SK-N-SH (cell line): Measurements from ENCODE around the gene ME3. TPM values are rescaled to one million over a fixed set of nuclear protein-coding genes. Genes with fewer than 3 reads are reported as not detected.

Experiments used
- CTCF ChIA-PET: fragments of 300-600, 350-600 bp; formaldehyde crosslinking; extraction: SDS; loops from one replicate; lab custom pipeline; 2021; lab: Yijun Ruan, JAX
- POLR2A ChIA-PET: fragments of 350-600 bp; sonication (Branson Sonifier 250); formaldehyde crosslinking; extraction: SDS; loops from one replicate; lab custom pipeline; 2020; ENCODE audit warnings: antibody characterized with exemption, inconsistent platforms; lab: Yijun Ruan, JAX
- DNase-seq: peaks from one replicate; pipeline ENCODE4 v3.0.0; 2012
- H2AFZ ChIP-seq: fragments of 200-600 bp; sonication (generic); 2 replicates; pipeline ENCODE4 v1.8.1; 2016; ENCODE audit warnings: antibody characterized with exemption, mild to moderate bottlenecking, low read depth
- H3F3A ChIP-seq: fragments of 200-600 bp; sonication (generic); replicated peaks from 2 replicates; pipeline ENCODE3; 2016; ENCODE audit warnings: antibody characterized with exemption, mild to moderate bottlenecking; ENCODE audit not compliant: insufficient read depth
- H3K27ac ChIP-seq, 2 experiments: fragments of 200-500 bp in 1 of 2; fragments of 200-600 bp in 1 of 2; sonication (Bioruptor generic) in 1 of 2; sonication (generic), shearing (Covaris generic) in 1 of 2; 2 replicates each; pipeline versions ENCODE4 v1.5.1 to v1.6.1; 2014 to 2016; ENCODE audit warnings: low read depth in 2 of 2, inconsistent platforms in 1 of 2, low read length in 1 of 2, mild to moderate bottlenecking in 1 of 2, mixed read lengths in 1 of 2
- H3K27me3 ChIP-seq: fragments of 200-600 bp; sonication (generic), shearing (Covaris generic); 2 replicates; pipeline ENCODE4 v1.6.1; 2016; ENCODE audit warnings: mixed run types; ENCODE audit not compliant: insufficient read depth
- H3K36me3 ChIP-seq, 2 experiments: fragments of 200-500 bp in 1 of 2; fragments of 200-600 bp in 1 of 2; sonication (Bioruptor generic) in 1 of 2; sonication (generic) in 1 of 2; replicated peaks in 1 of 2; 2 replicates each; pipeline versions ENCODE3 to v1.5.1; 2014 to 2016; ENCODE audit warnings: low read length in 1 of 2, mild to moderate bottlenecking in 1 of 2; ENCODE audit not compliant: insufficient read depth in 2 of 2, control insufficient read depth in 1 of 2
- H3K4me1 ChIP-seq, 2 experiments: fragments of 200-500 bp in 1 of 2; fragments of 200-600 bp in 1 of 2; sonication (Bioruptor generic) in 1 of 2; sonication (generic), shearing (Covaris generic) in 1 of 2; 2 replicates each; pipeline versions ENCODE4 v1.5.1 to v1.6.1; 2014 to 2016; ENCODE audit warnings: low read depth in 1 of 2, low read length in 1 of 2, mixed run types in 1 of 2; ENCODE audit not compliant: insufficient read depth in 2 of 2, control insufficient read depth in 1 of 2
- H3K4me2 ChIP-seq: fragments of 200-600 bp; sonication (generic), shearing (Covaris generic); 2 replicates; pipeline ENCODE4 v1.6.1; 2017; ENCODE audit warnings: mixed run types
- H3K4me3 ChIP-seq, 2 experiments: fragments of 200-500 bp in 1 of 2; fragments of 200-600 bp in 1 of 2; sonication (Bioruptor generic) in 1 of 2; sonication (generic), shearing (Covaris generic) in 1 of 2; 2 replicates each; pipeline versions ENCODE4 v1.5.1 to v1.8.1; 2014 to 2016; ENCODE audit warnings: low read depth in 2 of 2, inconsistent platforms in 1 of 2, low read length in 1 of 2, mild to moderate bottlenecking in 1 of 2, mixed read lengths in 1 of 2, moderate library complexity in 1 of 2
- H3K79me2 ChIP-seq: fragments of 200-600 bp; sonication (generic); 2 replicates; pipeline ENCODE4 v1.8.1; 2017; ENCODE audit warnings: mild to moderate bottlenecking; ENCODE audit not compliant: insufficient read depth
- H3K9ac ChIP-seq: fragments of 200-600 bp; sonication (generic); 2 replicates; pipeline ENCODE4 v1.6.1; 2017; ENCODE audit warnings: mixed run types
- H3K9me2 ChIP-seq: fragments of 200-600 bp; sonication (generic); 2 replicates; pipeline ENCODE4 v1.6.1; 2017; ENCODE audit warnings: mixed run types
- H3K9me3 ChIP-seq: fragments of 200-600 bp; sonication (generic); 2 replicates; pipeline ENCODE4 v1.6.1; 2017; ENCODE audit warnings: mixed run types, mild to moderate bottlenecking, moderate library complexity
- H4K20me1 ChIP-seq: fragments of 200-600 bp; sonication (generic); 2 replicates; pipeline ENCODE4 v1.6.1; 2017; ENCODE audit warnings: mild to moderate bottlenecking, mixed run types; ENCODE audit not compliant: insufficient read depth
- EP300 ChIP-seq, 2 experiments: IDR thresholded peaks; 2 replicates each; pipeline versions ENCODE4 v1.4.0 to v1.6.1; 2012; ENCODE audit warnings: borderline replicate concordance in 1 of 2, low read depth in 1 of 2, low read length in 1 of 2
- EZH2phosphoT487 ChIP-seq: fragments of 200-600 bp; sonication (generic); IDR thresholded peaks from 2 replicates; pipeline ENCODE4 v1.6.1; 2017; ENCODE audit warnings: low read depth, mixed run types, mild to moderate bottlenecking, antibody characterized with exemption, moderate library complexity, borderline replicate concordance
- FOXJ3 ChIP-seq: sonication (generic); formaldehyde crosslinking; IDR thresholded peaks from 2 replicates; pipeline ENCODE4 v1.5.1; 2020; ENCODE audit warnings: mild to moderate bottlenecking, missing genetic modification reagents
- GABPA ChIP-seq: IDR thresholded peaks from 2 replicates; pipeline ENCODE4 v1.4.0; 2012; ENCODE audit warnings: low read depth, mild to moderate bottlenecking
- JUND ChIP-seq: IDR thresholded peaks from 2 replicates; pipeline ENCODE4 v1.4.0; 2012
- MEF2A ChIP-seq: IDR thresholded peaks from 2 replicates; pipeline ENCODE4 v1.4.0; 2012; ENCODE audit warnings: low read depth, borderline replicate concordance
- NRF1 ChIP-seq: IDR thresholded peaks from 2 replicates; pipeline ENCODE4 v1.6.1; 2012; ENCODE audit warnings: low read depth, mild to moderate bottlenecking, low read length
- POLR2AphosphoS5 ChIP-seq: IDR thresholded peaks from 2 replicates; pipeline ENCODE4 v1.6.1; 2012; ENCODE audit warnings: low read depth, low read length
- RAD21 ChIP-seq: IDR thresholded peaks from 2 replicates; pipeline ENCODE4 v1.6.1; 2012; ENCODE audit warnings: mild to moderate bottlenecking, low read length
- RCOR1 ChIP-seq: fragments of 150-350 bp; IDR thresholded peaks from 2 replicates; pipeline ENCODE4 v1.6.1; 2017; ENCODE audit warnings: antibody characterized with exemption, low read length
- RFX5 ChIP-seq: IDR thresholded peaks from 2 replicates; pipeline ENCODE4 v1.6.1; 2012; ENCODE audit warnings: mild to moderate bottlenecking, improper control_type of control experiment, low read length
- YY1 ChIP-seq: IDR thresholded peaks from 2 replicates; pipeline ENCODE4 v1.4.0; 2012; ENCODE audit warnings: low read depth, mild to moderate bottlenecking
- WGBS: methylation state at CpG from one replicate; pipeline ENCODE4 v1.1.6; 2017; ENCODE audit warnings: low lambda C conversion rate; 5-methylcytosine and 5-hydroxymethylcytosine counted together
- polyA plus RNA-seq, 3 experiments: library from polyadenylated mRNA; depleted of rRNA; stranded (reverse); fragments of >200 nt; gene quantifications; 2 replicates each; pipeline ENCODE4 v1.2.3, GENCODE V29; 2012
- TF ChIP-seq, protein P1 (sequence below): fragments of 150-350 bp; IDR thresholded peaks from 2 replicates; pipeline ENCODE4 v1.6.1; 2017; ENCODE audit warnings: antibody characterized with exemption, low read length, low read depth, borderline replicate concordance
- TF ChIP-seq, protein P2 (sequence below): fragments of 150-350 bp; IDR thresholded peaks from 2 replicates; pipeline ENCODE4 v1.6.1; 2016; ENCODE audit warnings: mild to moderate bottlenecking, low read depth, low read length
- TF ChIP-seq, protein P3 (sequence below): IDR thresholded peaks from 2 replicates; pipeline ENCODE4 v1.4.0; 2012; ENCODE audit warnings: low read depth
- TF ChIP-seq, protein P4 (sequence below): IDR thresholded peaks from 2 replicates; pipeline ENCODE4; 2012
- TF ChIP-seq, protein P5 (sequence below): fragments of 200-600 bp; sonication (generic); IDR thresholded peaks from 2 replicates; pipeline ENCODE4 v1.6.1; 2017; ENCODE audit warnings: antibody characterized with exemption, mild to moderate bottlenecking, moderate library complexity

ME3 gene
- polyA plus RNA-seq, 1 of the 3 experiments (the other 2 are of a cell fraction): 22.0 TPM

DNA sequence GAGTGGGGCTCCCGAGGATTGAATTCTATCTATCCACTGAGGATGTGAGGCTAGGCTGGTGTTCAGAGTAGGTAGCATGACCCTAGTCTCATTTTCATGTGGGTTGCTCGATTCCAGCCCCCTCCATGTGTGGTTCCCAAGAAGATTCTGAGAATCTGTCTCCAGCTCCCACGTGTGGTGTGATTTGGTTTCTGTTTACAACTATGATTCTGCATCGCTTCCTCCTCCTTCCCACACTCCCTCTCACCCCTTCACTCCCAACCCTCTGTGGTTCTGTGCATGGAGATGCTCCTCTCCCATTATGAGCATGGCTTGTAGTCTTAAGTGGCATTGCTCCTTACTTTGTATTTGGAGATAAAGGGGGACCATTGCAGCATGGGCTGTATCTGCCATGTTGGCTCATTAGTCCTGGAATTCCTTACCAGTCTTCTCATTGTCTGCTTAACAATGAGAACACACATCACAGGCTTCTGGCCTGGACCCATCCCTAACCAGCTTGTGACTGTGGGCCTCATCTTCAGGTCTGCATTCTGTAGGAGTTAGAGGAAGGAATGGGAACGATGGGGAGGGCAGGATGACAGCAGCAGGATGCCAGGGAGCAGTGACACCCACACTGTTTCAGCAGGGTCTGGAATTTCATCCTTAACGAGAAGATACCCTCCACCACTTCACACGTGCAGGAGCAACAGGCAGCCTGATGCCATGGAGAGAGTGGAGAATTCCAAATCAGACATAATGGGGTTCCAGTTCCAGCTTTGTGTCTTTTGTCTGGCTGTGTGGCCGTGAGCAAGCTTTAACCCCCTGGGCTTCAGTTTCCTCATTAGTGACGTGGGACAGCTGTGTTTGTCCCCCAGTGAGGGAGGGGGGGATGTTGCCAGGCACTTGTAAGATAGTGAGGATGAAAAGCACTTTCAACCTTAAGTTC lies 211.7 kb downstream of the ME3 start:
- Histone ChIP-seq H3K9ac (peak overlapping the region; percentile 42; the same call in 1 of the 2 replicates), H3K9me3 (no peaks in the 10 kb centered on the region), H3K4me3 (no peak overlapping the region), H2AFZ (no peak overlapping the region), H4K20me1 (no peaks in the 10 kb centered on the region), H3K4me1 (peaks cover 2 to 21% of the 10 kb centered on the region in 2 experiments; a peak in 3 of 4 replicates), H3K36me3 (no peaks in the 10 kb centered on the region), H3K27me3 (no peaks in the 10 kb centered on the region), H3K4me2 (peak overlapping the region; percentile 43; the same call in 1 of the 2 replicates), H3F3A (peaks cover 7% of the 10 kb centered on the region), H3K9me2 (no peaks in the 10 kb centered on the region), H3K79me2 (no peaks in the 10 kb centered on the region), H3K27ac (peak overlapping the region; percentile 34 to 87; a peak in 3 of 4 replicates)
- DNase-seq: no peak
- POLR2A ChIA-PET: no interaction called here
- TF ChIP-seq GABPA: no peak
- TF ChIP-seq, protein P1, sequence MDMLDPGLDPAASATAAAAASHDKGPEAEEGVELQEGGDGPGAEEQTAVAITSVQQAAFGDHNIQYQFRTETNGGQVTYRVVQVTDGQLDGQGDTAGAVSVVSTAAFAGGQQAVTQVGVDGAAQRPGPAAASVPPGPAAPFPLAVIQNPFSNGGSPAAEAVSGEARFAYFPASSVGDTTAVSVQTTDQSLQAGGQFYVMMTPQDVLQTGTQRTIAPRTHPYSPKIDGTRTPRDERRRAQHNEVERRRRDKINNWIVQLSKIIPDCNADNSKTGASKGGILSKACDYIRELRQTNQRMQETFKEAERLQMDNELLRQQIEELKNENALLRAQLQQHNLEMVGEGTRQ: no peak
- no peak for TF ChIP-seq RFX5
- TF ChIP-seq, protein P2, sequence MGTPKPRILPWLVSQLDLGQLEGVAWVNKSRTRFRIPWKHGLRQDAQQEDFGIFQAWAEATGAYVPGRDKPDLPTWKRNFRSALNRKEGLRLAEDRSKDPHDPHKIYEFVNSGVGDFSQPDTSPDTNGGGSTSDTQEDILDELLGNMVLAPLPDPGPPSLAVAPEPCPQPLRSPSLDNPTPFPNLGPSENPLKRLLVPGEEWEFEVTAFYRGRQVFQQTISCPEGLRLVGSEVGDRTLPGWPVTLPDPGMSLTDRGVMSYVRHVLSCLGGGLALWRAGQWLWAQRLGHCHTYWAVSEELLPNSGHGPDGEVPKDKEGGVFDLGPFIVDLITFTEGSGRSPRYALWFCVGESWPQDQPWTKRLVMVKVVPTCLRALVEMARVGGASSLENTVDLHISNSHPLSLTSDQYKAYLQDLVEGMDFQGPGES: no peak
- TF ChIP-seq FOXJ3 (CRISPR knock-in tag): no peak
- TF ChIP-seq, protein P3, sequence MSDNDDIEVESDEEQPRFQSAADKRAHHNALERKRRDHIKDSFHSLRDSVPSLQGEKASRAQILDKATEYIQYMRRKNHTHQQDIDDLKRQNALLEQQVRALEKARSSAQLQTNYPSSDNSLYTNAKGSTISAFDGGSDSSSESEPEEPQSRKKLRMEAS: no peak
- TF ChIP-seq EZH2phosphoT487: no peak
- CTCF ChIA-PET: interaction anchor here (1.1 kb wide), 2 partner anchors 11 to 148 kb away, joined by 3 read pairs; no protein-coding TSS in a partner anchor
- 91% methylated on average over 9 of the region's 9 CpGs for WGBS

DNA sequence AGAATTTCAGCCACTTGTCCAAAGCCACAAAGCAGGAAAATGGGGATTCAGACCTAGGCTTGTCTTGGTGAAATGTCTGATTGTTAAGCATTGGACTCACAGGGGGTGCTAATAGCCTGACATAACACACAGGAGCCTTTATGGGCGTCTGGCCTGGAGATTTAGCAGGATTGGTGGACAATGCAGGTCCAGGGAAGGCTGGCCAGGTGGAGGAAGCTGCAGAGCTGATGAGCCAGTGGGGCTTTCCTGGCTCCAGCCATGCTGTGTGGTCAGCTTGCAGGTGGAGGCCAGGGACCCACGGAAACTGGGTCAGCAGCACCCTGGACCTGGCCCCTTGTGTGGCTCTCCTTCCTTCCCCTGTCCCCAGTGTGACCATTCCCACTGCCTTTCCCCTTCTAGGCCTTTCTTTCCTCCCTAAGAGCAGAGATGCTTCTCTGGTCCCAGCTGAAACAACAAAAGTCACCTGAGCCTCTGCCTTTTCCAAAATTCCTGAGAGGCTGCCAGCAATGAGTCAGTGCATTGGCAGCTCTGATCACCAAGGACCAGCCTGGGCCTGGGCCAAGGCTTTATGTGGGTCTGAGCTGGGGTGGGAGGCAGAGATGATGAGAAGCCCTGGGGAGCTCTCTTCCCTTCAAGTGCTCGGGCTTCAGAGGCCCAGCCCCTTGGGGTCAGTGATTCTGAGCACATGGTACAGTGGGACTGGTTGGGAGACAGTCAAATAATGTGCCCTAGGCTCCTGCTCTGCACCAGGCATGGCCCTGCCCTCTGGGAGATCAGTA lies 212.5 kb downstream of the ME3 start:
- no peaks in the 10 kb centered on the region for H3K9me2 ChIP-seq
- H3K9me3 ChIP-seq: no peaks in the 10 kb centered on the region
- peak; percentile 14 for DNase-seq
- H4K20me1 ChIP-seq: no peaks in the 10 kb centered on the region
- H3K79me2 ChIP-seq: no peaks in the 10 kb centered on the region
- peak overlapping the region; percentile 42; the same call in 1 of the 2 replicates for H3K9ac ChIP-seq
- ChIA-PET POLR2A (no interaction called here), CTCF (interaction anchor here (1.1 kb wide), 2 partner anchors 11 to 149 kb away, joined by 3 read pairs; no protein-coding TSS in a partner anchor)
- peak overlapping the region; percentile 43; the same call in 1 of the 2 replicates for H3K4me2 ChIP-seq
- 88% methylated on average over 1 of the region's 3 CpGs for WGBS
- H3K27me3 ChIP-seq: no peaks in the 10 kb centered on the region
- H3K27ac ChIP-seq: peak overlapping the region; percentile 47 to 87; a peak in 3 of 4 replicates
- no peak overlapping the region for H3K4me3 ChIP-seq
- H3F3A ChIP-seq: peaks cover 7% of the 10 kb centered on the region
- H3K4me1 ChIP-seq: peaks cover 2 to 21% of the 10 kb centered on the region in 2 experiments; a peak in 3 of 4 replicates
- H3K36me3 ChIP-seq: no peaks in the 10 kb centered on the region
- H2AFZ ChIP-seq: no peak overlapping the region
- no peak for TF ChIP-seq GABPA
- TF ChIP-seq, protein P3: peak; percentile 82
- TF ChIP-seq, protein P4, sequence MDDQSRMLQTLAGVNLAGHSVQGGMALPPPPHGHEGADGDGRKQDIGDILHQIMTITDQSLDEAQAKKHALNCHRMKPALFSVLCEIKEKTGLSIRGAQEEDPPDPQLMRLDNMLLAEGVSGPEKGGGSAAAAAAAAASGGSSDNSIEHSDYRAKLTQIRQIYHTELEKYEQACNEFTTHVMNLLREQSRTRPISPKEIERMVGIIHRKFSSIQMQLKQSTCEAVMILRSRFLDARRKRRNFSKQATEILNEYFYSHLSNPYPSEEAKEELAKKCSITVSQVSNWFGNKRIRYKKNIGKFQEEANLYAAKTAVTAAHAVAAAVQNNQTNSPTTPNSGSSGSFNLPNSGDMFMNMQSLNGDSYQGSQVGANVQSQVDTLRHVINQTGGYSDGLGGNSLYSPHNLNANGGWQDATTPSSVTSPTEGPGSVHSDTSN: peak; percentile 75
- TF ChIP-seq JUND: peak; percentile 93
- no peak for TF ChIP-seq NRF1
- no peak for TF ChIP-seq FOXJ3 (CRISPR knock-in tag)
- TF ChIP-seq MEF2A: no peak
- TF ChIP-seq YY1: peak; percentile 12; the same call in 1 of the 2 replicates
- peak; percentile 75; the same call in 1 of the 2 replicates for TF ChIP-seq POLR2AphosphoS5
- no peak for TF ChIP-seq RAD21
- TF ChIP-seq, protein P5, sequence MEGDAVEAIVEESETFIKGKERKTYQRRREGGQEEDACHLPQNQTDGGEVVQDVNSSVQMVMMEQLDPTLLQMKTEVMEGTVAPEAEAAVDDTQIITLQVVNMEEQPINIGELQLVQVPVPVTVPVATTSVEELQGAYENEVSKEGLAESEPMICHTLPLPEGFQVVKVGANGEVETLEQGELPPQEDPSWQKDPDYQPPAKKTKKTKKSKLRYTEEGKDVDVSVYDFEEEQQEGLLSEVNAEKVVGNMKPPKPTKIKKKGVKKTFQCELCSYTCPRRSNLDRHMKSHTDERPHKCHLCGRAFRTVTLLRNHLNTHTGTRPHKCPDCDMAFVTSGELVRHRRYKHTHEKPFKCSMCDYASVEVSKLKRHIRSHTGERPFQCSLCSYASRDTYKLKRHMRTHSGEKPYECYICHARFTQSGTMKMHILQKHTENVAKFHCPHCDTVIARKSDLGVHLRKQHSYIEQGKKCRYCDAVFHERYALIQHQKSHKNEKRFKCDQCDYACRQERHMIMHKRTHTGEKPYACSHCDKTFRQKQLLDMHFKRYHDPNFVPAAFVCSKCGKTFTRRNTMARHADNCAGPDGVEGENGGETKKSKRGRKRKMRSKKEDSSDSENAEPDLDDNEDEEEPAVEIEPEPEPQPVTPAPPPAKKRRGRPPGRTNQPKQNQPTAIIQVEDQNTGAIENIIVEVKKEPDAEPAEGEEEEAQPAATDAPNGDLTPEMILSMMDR: no peak
- no peak for TF ChIP-seq RCOR1
- TF ChIP-seq EP300 (IDR thresholded peaks at IDR 0.05; ENCODE audit: borderline replicate concordance in 1 of 2, low read depth in 1 of 2, low read length in 1 of 2): peak in 1 of 2 experiments; percentile 87; a peak in 2 of 4 replicates
